CD4-positive, alpha-beta T cell treated with Interleukin-6 at 100 ng/mL for 8 hours (primary cell): ENCODE measurements around the gene PPP1R9A.

ENCODE experiments used
- DNase-seq: peaks from one replicate; pipeline ENCODE4 v3.0.0-alpha.2; 2020; ENCODE audit warnings: mixed read lengths, low spot score

PPP1R9A gene

GRCh38 chr7:95204618-95205017 is 297.2 kb downstream of the PPP1R9A start:
- DNase-seq, result no peak

GRCh38 chr7:95205665-95206225 is 298.4 kb downstream of the PPP1R9A start:
- DNase-seq, result no peak

DNA sequence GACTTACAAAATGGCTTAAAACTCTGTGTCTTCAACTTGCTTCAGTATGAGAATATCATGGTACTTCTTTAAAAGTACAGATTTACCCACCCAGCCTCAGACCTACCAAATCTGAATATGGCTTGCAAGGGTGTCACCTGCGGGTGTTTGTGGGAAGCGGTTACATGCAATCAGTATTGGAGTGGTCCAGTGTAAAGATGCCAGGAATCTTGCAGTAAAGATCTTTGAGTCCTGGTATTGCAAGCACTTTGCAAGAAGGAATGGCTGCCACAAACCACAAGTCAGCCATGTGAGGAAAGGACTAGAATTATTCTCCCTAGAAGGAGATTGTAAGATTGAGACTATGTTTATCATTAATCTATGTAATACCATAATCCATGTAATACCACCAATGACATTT is 301.9 kb downstream of the PPP1R9A start:
- no peak for DNase-seq

DNA sequence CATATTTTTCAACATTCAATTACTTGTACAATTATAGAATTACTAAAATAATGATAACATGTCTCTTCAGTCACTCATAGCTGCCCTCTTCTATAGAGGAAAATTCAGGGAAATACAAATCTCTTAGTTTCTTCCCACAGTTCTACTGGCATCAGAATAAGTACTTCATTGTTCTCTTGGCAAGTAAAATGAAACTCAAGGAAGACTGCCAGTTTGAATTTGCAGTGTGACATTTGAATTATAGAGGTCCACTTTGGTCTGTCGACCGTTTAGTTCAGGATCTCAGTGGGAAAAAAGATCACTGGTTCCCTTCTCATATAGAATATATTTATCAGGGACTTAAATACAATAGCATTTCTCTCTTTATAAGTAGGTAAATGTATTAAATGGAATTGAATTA is 302.4 kb downstream of the PPP1R9A start:
- no peak for DNase-seq

- DNase-seq, result no peak
Measured at GRCh38 chr7:95213148-95213547, 305.8 kb downstream of the PPP1R9A start.

GRCh38 chr7:95213809-95214492 is 306.6 kb downstream of the PPP1R9A start:
- no peak for DNase-seq

DNA sequence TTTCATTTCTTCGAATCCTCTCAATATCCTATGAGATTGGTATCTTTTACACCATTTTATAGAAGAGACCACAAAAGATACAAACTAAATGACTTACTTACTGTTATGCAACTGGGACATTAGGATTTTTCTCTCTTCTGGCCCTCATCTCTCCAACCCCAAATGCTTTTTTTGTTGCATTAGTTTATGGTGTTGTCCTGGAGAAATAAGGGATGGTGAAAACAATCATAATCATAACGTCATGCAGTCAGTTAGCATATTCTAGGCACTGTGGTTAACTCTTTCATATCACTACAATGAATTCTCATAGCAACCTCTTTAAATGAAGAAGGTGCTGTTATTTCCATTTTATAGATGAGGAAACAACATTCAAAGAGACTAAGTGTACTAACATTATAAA is 312.3 kb downstream of the PPP1R9A start:
- no peak for DNase-seq

DNA sequence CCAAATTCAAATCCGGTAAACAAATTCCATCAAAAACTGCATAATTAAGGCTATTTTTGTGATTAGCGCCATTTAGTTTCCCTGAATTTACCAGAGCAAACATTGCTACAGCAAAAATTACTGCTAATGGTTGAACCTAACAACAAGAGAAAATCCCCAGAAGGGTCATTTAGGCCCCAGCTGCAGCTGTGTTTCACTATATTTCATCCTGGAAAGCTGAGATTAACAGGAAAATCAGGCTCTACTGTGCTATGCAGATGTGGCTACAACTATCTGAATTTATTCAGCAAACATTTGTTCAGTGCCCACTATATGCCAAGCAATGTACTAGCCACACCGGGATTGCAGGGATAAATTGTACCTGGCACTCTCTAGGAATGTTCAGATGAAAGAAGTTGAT is 312.9 kb downstream of the PPP1R9A start:
- DNase-seq, result no peak

DNA sequence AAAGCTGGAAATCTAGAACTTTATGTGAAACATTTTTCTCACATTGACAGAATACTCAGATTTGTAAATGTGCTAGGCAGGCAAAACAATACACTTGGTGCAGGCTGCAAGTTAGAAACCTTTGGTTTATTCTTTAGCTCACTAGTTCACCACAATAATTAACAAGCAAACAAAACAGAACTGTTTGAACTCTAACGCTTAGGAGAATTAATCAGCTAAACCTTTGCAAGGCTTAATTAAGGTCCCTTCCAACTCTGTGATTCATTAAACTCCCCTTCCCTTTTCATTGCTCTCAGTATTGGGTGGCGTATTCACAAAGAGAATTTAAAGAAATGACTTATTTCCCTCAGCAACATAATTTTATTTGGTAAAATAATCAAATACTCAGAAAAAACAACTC is 317.9 kb downstream of the PPP1R9A start:
- no peak for DNase-seq

DNA sequence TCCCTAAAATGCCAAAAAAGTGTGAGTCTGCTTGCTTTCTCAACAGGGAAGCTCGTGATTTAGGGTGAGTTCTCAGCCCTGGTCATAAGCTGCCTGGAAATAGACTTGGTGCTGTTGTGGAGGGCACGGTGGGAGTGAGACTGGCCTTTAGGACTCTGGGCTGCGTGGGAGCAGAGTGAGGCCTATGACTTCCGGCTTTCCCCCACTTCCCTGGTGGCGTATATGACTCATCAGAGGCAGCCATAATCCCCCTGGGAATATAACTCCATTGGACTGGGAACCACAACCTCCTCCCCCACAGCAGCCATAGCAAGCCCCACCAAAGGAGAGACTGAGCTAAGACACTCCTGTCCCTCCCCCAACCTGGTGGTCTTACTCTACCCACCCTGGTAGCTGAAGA is 321.9 kb downstream of the PPP1R9A start:
- DNase-seq, result no peak

- DNase-seq, result no peak
Measured at GRCh38 chr7:95238252-95238943, 331.0 kb downstream of the PPP1R9A start.

DNA sequence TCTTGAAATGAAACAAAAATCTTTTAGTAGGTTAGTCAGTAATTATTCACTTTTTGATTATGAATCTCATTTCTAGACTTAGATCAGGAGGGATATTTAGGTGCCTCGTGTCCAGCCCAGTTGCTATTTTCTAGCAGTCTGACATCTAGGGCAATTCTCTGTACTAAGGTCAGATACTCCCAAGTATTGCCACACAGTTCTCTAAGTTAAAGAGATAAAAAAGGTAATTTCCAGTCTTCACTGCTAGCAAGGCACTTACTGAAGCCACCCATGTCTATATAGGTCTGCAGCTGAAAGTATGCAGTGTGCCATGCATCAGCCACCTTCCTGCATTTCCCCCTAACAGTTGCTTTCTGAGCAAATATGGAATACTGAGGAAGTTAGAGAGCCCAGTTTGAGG is 333.5 kb downstream of the PPP1R9A start:
- no peak for DNase-seq

GRCh38 chr7:95242266-95242665 is 334.9 kb downstream of the PPP1R9A start:
- DNase-seq, result no peak

GRCh38 chr7:95244616-95245015 is 337.2 kb downstream of the PPP1R9A start:
- DNase-seq, result no peak

- no peak for DNase-seq
Measured at GRCh38 chr7:95245828-95246500, 338.6 kb downstream of the PPP1R9A start.

DNA sequence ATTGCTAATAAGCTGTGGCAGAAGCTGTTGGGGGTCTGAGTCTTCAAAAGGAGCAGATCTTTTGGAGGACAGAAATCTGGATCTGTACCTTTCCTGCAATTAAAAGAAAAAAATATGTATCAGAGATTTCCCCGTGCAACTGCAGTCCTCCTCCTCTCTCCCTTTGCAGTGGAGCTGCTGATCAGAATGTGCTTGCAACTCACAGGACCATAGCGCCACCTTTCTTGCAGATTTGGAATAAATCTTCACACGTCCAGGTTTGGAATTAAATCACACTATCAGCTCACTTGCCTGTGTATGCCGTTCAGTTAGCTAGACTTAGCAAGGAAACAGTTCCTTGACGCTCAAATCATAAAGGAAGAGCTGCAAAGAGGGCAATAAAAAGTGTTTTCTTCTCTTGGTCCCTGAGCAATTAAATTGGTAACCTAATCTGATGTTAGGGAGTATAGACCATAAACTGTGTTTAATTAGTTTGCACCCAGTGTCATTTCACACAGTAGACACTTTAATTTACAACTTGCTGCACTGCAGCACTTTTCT is 339.5 kb downstream of the PPP1R9A start:
- no peak for DNase-seq

DNA sequence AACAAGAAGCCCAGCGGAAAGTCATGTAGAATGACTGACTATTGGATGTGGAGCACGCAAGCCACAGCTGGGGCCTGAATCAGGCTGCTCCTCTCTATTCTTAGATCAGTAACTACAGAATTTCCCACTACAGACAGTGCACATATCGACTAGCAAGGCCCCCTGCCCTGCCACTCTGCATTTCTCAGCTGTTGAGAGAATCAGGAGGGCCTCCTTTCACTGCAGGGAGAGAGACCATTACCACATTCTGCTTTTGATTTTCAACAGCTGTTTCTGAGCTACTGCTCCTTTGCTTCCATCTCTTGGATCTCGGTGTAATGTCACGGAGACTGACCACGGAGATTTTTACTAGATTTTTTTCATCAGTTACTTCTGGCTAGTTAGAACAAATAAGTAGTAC is 343.2 kb downstream of the PPP1R9A start:
- no peak for DNase-seq

- DNase-seq, result no peak
Measured at GRCh38 chr7:95251966-95252365, 344.6 kb downstream of the PPP1R9A start.

GRCh38 chr7:95253986-95254385 is 346.6 kb downstream of the PPP1R9A start:
- no peak for DNase-seq

DNA sequence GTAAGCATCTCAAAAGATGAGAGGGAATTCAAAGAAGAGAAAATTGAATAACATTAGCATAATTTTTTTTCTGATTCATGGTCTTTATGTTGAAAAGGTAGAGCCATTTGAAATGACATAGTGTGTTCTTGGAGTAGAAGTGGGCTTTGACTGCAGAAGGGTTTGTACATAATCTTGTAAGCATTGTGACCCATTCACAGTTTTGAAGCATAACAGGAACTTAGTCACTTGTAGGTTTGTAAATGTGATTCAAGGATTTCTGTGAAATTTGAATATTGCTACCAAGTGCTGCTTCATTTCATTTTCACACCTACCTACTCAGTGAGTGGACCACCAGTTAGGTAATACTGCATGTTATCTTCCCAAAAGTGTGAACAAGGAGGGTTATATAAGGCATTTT is 348.3 kb downstream of the PPP1R9A start:
- DNase-seq, result no peak

DNA sequence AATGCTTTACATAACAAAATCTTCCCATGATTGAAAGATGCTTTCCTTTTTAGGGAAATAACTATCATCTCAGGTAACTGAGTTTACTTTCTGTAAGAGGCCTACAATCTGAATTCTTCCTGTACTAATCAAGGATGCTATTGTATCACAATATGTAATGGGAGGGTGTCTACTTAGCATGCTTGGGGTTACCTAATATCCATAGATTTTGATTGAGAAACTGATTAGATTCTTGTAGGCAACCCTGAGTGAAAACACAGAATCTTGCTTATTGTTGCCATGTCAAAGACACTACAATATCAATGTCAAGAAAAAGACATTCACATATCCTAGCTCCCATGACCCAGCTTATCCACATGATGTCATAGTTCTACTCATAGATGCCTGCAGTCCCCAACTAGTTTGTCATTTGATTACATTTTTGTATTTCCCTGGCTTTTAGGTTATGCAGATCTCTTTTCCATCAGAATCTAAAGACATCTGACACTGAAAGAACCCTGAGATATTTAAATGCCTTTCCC is 354.6 kb downstream of the PPP1R9A start:
- DNase-seq, result no peak

GRCh38 chr7:95262875-95263274 is 355.5 kb downstream of the PPP1R9A start:
- DNase-seq, result no peak
